ENCODE results near the gene ROBO1. TPM values are rescaled to one million over a fixed set of nuclear protein-coding genes. Genes with fewer than 3 reads are reported as not detected.

The ROBO1 gene
- total and polyA plus RNA-seq, 2 donors (not counting 1 experiment from before 2014, with no cell fraction given), result 0.27 to 3.2 TPM

DNA sequence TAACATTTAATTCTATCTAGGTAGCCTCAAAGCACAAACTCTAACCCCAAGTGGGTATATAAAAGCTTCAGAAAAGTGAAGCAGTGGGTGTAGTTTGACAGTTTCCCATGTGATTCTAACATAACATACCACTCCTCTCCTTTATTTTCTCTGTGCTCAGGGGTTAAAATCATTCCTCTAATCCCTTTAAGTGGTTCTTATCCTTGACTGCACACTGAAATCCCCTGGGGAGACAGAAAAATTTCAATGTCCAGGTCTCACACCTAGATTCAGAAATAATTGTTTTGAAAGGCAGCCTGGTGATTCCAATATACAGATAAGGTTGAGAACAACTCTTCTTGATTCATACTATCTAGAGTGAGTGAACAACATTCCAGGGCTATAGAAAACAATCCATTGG, 986.4 kb downstream of the ROBO1 start:
- TF ChIP-seq, protein P1, sequence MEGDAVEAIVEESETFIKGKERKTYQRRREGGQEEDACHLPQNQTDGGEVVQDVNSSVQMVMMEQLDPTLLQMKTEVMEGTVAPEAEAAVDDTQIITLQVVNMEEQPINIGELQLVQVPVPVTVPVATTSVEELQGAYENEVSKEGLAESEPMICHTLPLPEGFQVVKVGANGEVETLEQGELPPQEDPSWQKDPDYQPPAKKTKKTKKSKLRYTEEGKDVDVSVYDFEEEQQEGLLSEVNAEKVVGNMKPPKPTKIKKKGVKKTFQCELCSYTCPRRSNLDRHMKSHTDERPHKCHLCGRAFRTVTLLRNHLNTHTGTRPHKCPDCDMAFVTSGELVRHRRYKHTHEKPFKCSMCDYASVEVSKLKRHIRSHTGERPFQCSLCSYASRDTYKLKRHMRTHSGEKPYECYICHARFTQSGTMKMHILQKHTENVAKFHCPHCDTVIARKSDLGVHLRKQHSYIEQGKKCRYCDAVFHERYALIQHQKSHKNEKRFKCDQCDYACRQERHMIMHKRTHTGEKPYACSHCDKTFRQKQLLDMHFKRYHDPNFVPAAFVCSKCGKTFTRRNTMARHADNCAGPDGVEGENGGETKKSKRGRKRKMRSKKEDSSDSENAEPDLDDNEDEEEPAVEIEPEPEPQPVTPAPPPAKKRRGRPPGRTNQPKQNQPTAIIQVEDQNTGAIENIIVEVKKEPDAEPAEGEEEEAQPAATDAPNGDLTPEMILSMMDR (IDR thresholded peaks at IDR 0.05), result no peak
- TF ChIP-seq EZH2 (IDR thresholded peaks at IDR 0.05; ENCODE audit: borderline replicate concordance, insufficient read depth, low read depth, low read length, poor library complexity, severe bottlenecking), result no peak
- no peaks in the 10 kb centered on the region for H3K79me2 ChIP-seq (ENCODE audit: control insufficient read depth, insufficient read depth, low read length)
- CTCF ChIA-PET, result no interaction called here
- POLR2A ChIA-PET, result no interaction called here
- peaks cover 2% of the 10 kb centered on the region for H3K9me3 Mint-ChIP-seq (ENCODE audit: insufficient read depth)
- no peak for DNase-seq
- H3K27me3 ChIP-seq (replicated peaks in 1 of 4; ENCODE audit: control extremely low read depth in 1 of 4, control insufficient read depth in 3 of 4, insufficient read depth in 4 of 4, low read length in 3 of 4), result no peaks in the 10 kb centered on the region
- no peak overlapping the region for H3K27ac ChIP-seq (ENCODE audit: low read length in 2 of 2)
- no peak for ATAC-seq (ENCODE audit: low read depth)
- no peaks in the 10 kb centered on the region for H4K20me1 ChIP-seq (ENCODE audit: control insufficient read depth, insufficient read depth, low read length, poor library complexity, severe bottlenecking)
- no peaks in the 10 kb centered on the region for H3K4me1 ChIP-seq (ENCODE audit: control insufficient read depth in 2 of 2, insufficient read depth in 2 of 2, low read length in 2 of 2)
- H3K9me3 ChIP-seq (ENCODE audit: control extremely low read depth in 1 of 3, control insufficient read depth in 2 of 3, insufficient read depth in 1 of 3, low read length in 2 of 3), result peaks cover 0 to under 1% (median 0%) of the 10 kb centered on the region in 3 donors
- H3K4me1 Mint-ChIP-seq, result no peaks in the 10 kb centered on the region
- no peak overlapping the region for H3K4me3 Mint-ChIP-seq
- H3K27me3 Mint-ChIP-seq, result no peaks in the 10 kb centered on the region
- H3K27ac Mint-ChIP-seq, result no peak overlapping the region
- no peak overlapping the region for H3K4me3 ChIP-seq (ENCODE audit: control extremely low read depth in 1 of 5, extremely low read depth in 1 of 5, insufficient read depth in 1 of 5, low read depth in 2 of 5, low read length in 4 of 5)
- intact Hi-C loops (cut with micrococcal nuclease), result no loop called here
- no peak overlapping the region for H3K9ac ChIP-seq (ENCODE audit: low read length)
- no peak overlapping the region for H2AFZ ChIP-seq (ENCODE audit: insufficient read depth, low read depth, low read length, poor library complexity, severe bottlenecking)
- H3K4me2 ChIP-seq (replicated peaks; ENCODE audit: low read depth, low read length, poor library complexity, severe bottlenecking), result no peak overlapping the region
- no peaks in the 10 kb centered on the region for H3K36me3 ChIP-seq (replicated peaks in 1 of 2; ENCODE audit: control extremely low read depth in 1 of 2, control insufficient read depth in 1 of 2, extremely low read depth in 1 of 2, insufficient read depth in 2 of 2, low read length in 1 of 2)

DNA sequence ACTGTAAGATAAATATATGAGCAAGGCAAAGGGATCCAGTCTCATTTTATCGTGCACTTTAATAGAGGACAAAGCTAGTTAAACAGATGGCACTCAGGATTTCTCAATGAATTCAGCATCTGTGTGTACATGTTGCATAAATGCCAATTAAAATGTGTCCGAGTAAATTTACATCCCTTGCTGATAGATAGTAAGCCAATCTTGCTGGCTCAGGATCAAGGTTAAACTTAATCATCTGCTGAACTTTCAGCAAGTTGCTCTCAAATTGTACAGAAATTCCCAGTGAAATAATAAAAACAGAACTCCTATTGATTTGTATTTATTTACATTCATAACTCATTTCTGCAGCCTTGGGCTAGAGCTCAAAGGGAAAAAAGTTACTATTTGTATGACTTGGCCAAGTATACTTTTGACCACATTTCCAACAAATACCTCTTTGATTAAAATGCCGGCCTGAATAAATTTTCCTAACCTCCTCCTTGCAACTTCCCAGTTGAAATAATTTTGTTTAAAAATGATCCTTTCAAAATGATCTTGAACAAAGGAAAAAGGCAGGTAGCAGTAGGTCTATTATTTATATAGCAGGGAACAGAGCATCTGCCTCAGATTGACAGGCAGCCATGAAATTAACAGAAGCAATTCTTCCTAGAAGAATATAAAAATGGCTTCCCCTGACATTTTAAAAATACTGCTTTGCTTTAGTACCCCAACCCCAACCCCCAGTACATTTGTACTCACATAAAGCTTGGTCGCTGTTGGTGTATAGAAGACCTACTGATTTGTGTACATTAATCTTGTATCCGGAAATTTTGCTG, 1001.9 kb downstream of the ROBO1 start:
- intact Hi-C loops (cut with micrococcal nuclease), result no loop called here
- Histone ChIP-seq H3K79me2 (ENCODE audit: control insufficient read depth, insufficient read depth, low read length) (no peaks in the 10 kb centered on the region), H3K4me1 (ENCODE audit: control insufficient read depth in 2 of 2, insufficient read depth in 2 of 2, low read length in 2 of 2) (no peaks in the 10 kb centered on the region), H3K9ac (ENCODE audit: low read length) (no peak overlapping the region), H3K27me3 (replicated peaks in 1 of 4; ENCODE audit: control extremely low read depth in 1 of 4, control insufficient read depth in 3 of 4, insufficient read depth in 4 of 4, low read length in 3 of 4) (no peaks in the 10 kb centered on the region), H3K4me2 (replicated peaks; ENCODE audit: low read depth, low read length, poor library complexity, severe bottlenecking) (no peak overlapping the region), H4K20me1 (ENCODE audit: control insufficient read depth, insufficient read depth, low read length, poor library complexity, severe bottlenecking) (no peaks in the 10 kb centered on the region), H3K36me3 (replicated peaks in 1 of 2; ENCODE audit: control extremely low read depth in 1 of 2, control insufficient read depth in 1 of 2, extremely low read depth in 1 of 2, insufficient read depth in 2 of 2, low read length in 1 of 2) (no peaks in the 10 kb centered on the region), H3K27ac (ENCODE audit: low read length in 2 of 2) (no peak overlapping the region), H2AFZ (ENCODE audit: insufficient read depth, low read depth, low read length, poor library complexity, severe bottlenecking) (no peak overlapping the region), H3K4me3 (ENCODE audit: control extremely low read depth in 1 of 5, extremely low read depth in 1 of 5, insufficient read depth in 1 of 5, low read depth in 2 of 5, low read length in 4 of 5) (no peak overlapping the region), H3K9me3 (ENCODE audit: control extremely low read depth in 1 of 3, control insufficient read depth in 2 of 3, insufficient read depth in 1 of 3, low read length in 2 of 3) (peaks cover 0 to 3% (median 1%) of the 10 kb centered on the region in 3 donors)
- Mint-ChIP-seq H3K27me3 (no peaks in the 10 kb centered on the region), H3K4me1 (no peaks in the 10 kb centered on the region), H3K27ac (no peak overlapping the region), H3K9me3 (ENCODE audit: insufficient read depth) (no peaks in the 10 kb centered on the region), H3K4me3 (no peak overlapping the region)
- ChIA-PET POLR2A (no interaction called here), CTCF (no interaction called here)
- WGBS (ENCODE audit: insufficient coverage), result 100% methylated on average over 1 of the region's 5 CpGs
- DNase-seq, result no peak
- ATAC-seq (ENCODE audit: low read depth), result no peak
- TF ChIP-seq, protein P1 (IDR thresholded peaks at IDR 0.05), result no peak
- TF ChIP-seq EZH2 (IDR thresholded peaks at IDR 0.05; ENCODE audit: borderline replicate concordance, insufficient read depth, low read depth, low read length, poor library complexity, severe bottlenecking), result no peak

Measured in B cell (primary cell).